GM19239 (cell line): ENCODE data around the gene AGPAT3.

Experiments
- DNase-seq: peaks from one replicate; pipeline ENCODE4 v3.0.0; 2011; ENCODE audit warnings: low spot score; ENCODE audit not compliant: insufficient read length
- FAIRE-seq: peaks from 2 replicates; lab custom pipeline; 2011; peaks lifted over from hg19 to GRCh38; lab: Jason Lieb, UNC

Gene AGPAT3

GRCh38 chr21:43900078-43900385, 35.0 kb downstream of the AGPAT3 start:
- no peak for FAIRE-seq

GRCh38 chr21:43900690-43901089, 35.7 kb downstream of the AGPAT3 start:
- DNase-seq (no peak), FAIRE-seq (no peak)

More at GRCh38 chr21:43900078-43900385, 35.0 kb downstream of the AGPAT3 start:
- no peak for DNase-seq

GRCh38 chr21:43902441-43902840, 37.4 kb downstream of the AGPAT3 start:
- DNase-seq (no peak), FAIRE-seq (no peak)

GRCh38 chr21:43903451-43904091, 38.5 kb downstream of the AGPAT3 start:
- FAIRE-seq (no peak), DNase-seq (no peak)

GRCh38 chr21:43904331-43904781, 39.3 kb downstream of the AGPAT3 start:
- FAIRE-seq: no peak
- DNase-seq: no peak

- DNase-seq (no peak), FAIRE-seq (no peak)
Measured at GRCh38 chr21:43905726-43906455, 40.9 kb downstream of the AGPAT3 start.

GRCh38 chr21:43906585-43907370, 41.8 kb downstream of the AGPAT3 start:
- DNase-seq: no peak
- FAIRE-seq: no peak

- DNase-seq (no peak), FAIRE-seq (no peak)
Measured at GRCh38 chr21:43907751-43908150, 42.7 kb downstream of the AGPAT3 start.

- DNase-seq: no peak
- FAIRE-seq: no peak
Measured at GRCh38 chr21:43908167-43908566, 43.1 kb downstream of the AGPAT3 start.

GRCh38 chr21:43909741-43910400, 44.8 kb downstream of the AGPAT3 start:
- no peak for FAIRE-seq
- DNase-seq: no peak

GRCh38 chr21:43910460-43910859, 45.4 kb downstream of the AGPAT3 start:
- FAIRE-seq: no peak
- DNase-seq: no peak

GRCh38 chr21:43911015-43911934, 46.3 kb downstream of the AGPAT3 start:
- DNase-seq: no peak
- no peak for FAIRE-seq

- FAIRE-seq (no peak), DNase-seq (no peak)
Measured at GRCh38 chr21:43911935-43912487, 47.0 kb downstream of the AGPAT3 start.

- FAIRE-seq (no peak), DNase-seq (no peak)
Measured at GRCh38 chr21:43912500-43912899, 47.5 kb downstream of the AGPAT3 start.

- FAIRE-seq: no peak
Measured at GRCh38 chr21:43912910-43913309, 47.9 kb downstream of the AGPAT3 start.

GRCh38 chr21:43913928-43914327, 48.9 kb downstream of the AGPAT3 start:
- FAIRE-seq (no peak), DNase-seq (no peak)

More at GRCh38 chr21:43912910-43913309, 47.9 kb downstream of the AGPAT3 start:
- DNase-seq: no peak

GRCh38 chr21:43916076-43916475, 51.1 kb downstream of the AGPAT3 start:
- DNase-seq (no peak), FAIRE-seq (no peak)

- DNase-seq: peak; percentile 70
- FAIRE-seq: peak; percentile 87
Measured at GRCh38 chr21:43916691-43917514, 51.9 kb downstream of the AGPAT3 start.
